ENCODE results near the gene EML6. TPM values are rescaled to one million over a fixed set of nuclear protein-coding genes. Genes with fewer than 3 reads are reported as not detected.

The EML6 gene
- total RNA-seq, 1 donor from 2014 or later = 1.3 TPM

DNA sequence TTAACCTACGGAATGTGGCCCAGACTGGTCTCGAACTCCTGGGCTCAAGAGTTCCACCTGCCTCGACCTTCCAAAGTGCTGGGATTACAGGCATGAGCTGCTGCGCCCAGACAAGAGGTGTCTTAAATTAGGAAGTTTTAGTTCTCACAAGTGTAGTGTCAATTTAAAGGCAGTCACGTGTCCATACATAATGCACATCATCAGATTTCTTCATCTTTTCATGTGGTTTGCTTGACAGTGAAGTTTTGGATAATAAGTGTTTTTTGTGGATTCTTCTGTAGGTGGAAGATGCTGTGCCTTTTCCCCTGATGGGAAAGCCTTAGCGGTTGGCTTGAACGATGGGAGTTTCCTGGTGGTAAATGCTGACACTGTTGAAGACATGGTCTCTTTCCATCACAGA is 179.3 kb downstream of the EML6 start:
- intact Hi-C loops (cut with micrococcal nuclease) = loop anchor here (5.0 kb wide), 2 partner anchors 40 to 330 kb away; partner anchors contain the start of genes CLHC1 and RPS27A

DNA sequence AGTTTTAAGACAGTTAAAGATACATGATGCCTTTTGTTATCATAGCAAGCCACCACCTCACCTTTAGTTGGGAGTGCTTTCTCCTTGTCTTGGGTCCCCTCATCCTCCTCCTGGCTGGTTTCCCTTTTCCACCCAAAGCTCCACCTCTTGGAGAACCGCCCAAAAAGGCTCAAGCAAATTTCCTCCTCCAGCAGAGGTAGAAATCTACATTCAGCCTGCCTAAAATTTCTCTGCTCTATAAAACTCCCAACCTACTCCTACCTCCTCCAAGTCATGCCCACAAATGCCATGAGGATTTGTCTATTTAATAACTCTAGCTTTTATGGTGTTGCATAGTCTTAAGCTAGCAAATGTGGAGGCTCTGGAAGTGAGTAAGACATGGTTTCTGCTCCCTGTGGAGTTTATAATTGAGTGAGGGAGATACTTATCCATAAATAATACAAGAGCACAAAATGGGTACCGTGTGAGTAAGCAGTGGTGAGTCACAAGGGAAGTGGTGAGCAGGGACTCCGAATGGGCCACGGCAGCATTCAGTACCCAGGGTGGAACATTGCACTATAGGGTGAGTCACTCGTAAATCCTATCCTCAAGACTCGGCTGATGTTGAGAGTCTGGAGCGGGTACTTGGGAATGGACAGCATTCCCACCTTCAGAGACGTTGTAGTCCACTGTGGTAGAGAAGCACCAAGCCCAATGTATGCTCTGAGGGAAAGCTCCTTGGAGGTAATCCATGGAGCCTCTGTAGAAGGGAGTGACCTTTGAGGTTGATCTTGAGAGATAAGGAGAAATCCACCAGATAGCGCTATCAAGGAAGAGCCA is 180.5 kb downstream of the EML6 start:
- intact Hi-C loops (cut with micrococcal nuclease) = loop anchor here (1.0 to 5.0 kb wide), 5 partner anchors 38 to 328 kb away; partner anchors contain the start of genes CLHC1, EML6, RPS27A and RTN4

DNA sequence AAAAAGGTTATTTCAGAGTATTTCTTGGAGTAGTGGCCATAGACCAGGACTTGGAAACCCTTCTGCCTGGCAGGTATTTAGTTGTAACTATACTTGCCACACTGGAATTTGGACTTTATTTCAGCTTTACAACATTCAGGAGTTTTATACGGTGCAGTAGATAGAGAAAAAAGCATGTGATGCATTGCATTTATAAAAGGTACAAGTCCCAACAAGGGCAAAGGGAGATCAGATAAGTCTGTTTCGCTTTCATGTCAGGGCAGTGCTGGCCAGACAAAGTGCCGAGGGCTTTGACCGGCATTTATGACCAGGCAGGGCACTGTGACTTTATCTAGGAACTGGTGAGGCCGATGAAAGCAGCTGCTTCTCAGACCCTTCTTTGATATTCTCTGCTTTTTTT is 181.4 kb downstream of the EML6 start:
- intact Hi-C loops (cut with micrococcal nuclease) = loop anchor here (1.0 to 5.0 kb wide), 5 partner anchors 37 to 327 kb away; partner anchors contain the start of genes CLHC1, EML6, RPS27A and RTN4

DNA sequence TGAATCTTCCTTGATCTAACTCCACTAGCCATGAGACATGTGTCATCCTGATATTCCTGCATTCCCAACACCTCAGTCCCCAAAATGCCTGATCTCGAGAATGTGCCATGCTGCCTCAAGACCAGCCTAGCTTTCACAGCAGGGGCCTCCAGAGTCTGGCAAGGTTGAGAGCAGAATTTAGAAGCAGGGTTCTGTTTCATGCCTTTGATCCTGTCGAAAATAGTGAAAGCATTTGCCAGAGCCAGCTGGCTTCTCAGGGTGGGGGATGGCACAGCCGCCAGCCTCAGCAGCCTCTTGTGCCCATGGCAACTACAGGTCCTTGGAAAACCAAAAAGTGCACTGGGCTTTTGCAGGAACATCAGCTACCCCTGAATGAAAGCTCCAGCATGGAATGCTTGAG is 183.3 kb downstream of the EML6 start:
- intact Hi-C loops (cut with micrococcal nuclease) = no loop called here

DNA sequence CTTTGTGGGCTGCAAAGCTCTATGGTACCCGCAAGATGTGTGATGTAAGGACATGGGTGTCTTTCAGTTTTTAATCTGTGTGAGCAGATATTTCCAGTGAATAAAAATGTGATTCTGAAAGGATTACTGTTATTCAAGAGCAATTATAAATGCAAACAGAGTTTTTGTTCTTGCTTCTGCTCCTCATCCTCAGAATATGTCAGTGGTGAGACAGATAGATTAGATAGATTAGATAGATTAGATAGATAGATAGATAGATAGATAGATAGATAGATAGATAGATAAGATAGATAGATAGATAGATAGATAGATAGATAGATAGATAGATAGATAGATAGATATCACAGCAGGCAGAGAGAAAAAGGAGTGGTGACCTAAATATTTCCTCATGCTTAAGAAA is 184.2 kb downstream of the EML6 start:
- intact Hi-C loops (cut with micrococcal nuclease) = no loop called here

DNA sequence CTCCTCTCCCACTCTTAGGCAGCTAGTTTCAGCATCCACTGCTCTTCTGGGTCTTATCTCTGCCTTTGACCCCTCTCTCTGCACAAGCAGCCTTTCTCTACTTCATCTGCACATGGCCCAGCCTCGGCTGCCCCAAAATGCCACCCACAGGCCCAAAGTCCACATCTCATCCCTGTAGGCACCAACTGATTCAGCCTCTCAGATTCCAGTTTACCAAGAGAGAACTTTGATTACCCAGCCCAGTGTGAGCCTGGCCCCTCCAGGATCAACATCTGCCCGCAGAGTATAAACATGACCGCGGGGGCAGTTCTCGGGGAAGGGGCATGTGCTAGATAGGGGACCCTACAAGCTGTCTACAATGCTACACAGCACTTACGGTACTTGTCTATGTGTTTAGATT is 185.1 kb downstream of the EML6 start:
- intact Hi-C loops (cut with micrococcal nuclease) = no loop called here

DNA sequence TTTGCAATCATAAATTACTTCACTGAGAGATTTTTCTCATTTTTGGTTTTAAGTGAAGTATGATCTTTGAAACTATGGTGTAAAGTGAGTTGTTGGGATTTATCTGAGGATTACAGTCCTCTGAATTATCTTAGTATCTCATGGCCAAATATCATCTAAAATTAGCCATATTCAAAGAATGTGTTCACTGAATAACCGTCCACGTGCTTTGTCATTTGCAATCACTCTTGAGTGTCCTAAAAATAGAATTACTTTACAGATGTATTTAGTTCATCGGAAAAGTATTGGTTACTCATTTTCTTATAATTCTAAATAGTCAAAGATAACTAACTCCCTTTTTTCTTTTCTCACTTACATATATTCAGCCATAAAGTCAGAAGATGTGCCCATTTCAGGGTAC is 185.5 kb downstream of the EML6 start:
- intact Hi-C loops (cut with micrococcal nuclease) = no loop called here

DNA sequence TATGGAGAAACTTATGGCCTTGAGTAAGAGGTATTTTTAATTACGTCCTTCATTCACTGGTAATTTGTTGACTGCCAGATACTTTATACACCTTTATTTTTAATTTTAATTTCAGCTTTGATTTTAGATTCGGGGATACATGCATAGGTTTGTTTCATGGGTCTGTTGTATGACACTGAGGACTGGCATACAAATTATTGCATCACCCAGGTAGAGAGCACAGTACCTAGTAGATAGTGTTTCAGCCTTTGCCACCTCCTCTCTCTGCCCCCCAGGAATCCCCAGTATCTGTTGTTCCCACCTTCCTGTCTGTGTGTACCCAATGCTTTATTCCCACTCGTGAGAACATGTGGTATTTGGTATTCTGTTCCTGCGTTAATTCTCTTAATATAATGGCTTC is 188.8 kb downstream of the EML6 start:
- intact Hi-C loops (cut with micrococcal nuclease) = no loop called here

DNA sequence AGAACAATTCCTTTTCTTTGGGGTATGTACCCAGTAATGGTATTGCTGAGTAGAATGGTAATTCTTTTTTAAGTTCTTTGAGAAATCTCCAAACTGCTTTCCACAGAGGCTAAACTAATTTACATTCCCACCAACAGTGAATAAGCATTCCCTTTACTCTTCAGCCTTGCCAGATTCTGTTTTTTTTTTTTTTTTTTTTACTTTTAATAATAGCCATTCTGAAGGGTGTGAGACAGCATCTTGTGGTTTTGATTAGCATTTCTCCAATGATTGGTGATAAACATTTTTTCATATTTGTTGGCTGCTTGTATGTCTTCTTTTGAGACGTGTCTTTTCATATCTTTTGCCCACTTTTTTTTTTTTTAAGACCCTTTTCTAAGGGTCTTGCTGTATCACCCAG is 189.4 kb downstream of the EML6 start:
- intact Hi-C loops (cut with micrococcal nuclease) = no loop called here

DNA sequence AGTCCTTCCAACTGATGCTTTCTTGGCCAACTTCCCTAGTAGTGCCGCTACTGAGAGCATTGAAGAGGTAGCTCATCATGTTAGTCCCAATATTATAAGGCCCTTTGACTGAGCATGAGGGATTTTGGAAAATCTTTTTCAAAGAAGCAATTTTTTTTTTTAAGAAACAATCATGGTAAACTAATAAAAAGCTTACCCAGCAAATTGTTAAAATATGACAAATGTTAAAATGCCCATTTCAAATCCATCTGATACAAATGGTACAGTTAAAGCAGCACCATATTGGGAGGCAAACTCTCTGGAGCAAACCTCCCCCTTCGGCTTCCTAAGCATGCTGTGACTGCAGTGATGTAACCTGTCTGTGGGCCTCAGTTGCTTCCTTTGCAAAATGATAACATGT is 191.2 kb downstream of the EML6 start:
- intact Hi-C loops (cut with micrococcal nuclease) = no loop called here

DNA sequence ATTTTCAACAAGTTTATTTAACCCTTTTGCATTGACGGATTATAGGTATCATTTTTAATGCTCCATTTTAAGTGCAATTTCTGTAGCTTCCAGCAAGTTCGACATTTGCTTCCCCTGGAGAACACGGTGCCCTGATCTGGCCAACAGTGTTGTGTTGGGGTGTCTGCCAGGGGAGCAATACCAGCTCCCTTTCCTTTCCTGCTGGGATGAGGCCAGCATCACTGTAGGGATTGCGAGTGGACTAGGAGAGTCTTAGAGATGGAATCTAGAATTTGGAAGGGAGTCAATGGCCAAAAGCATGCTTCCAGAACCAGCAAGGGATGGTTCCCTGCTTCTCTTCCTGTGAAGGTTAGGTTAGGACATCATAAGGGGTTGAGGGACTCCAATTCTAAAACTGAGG is 191.6 kb downstream of the EML6 start:
- intact Hi-C loops (cut with micrococcal nuclease) = no loop called here

DNA sequence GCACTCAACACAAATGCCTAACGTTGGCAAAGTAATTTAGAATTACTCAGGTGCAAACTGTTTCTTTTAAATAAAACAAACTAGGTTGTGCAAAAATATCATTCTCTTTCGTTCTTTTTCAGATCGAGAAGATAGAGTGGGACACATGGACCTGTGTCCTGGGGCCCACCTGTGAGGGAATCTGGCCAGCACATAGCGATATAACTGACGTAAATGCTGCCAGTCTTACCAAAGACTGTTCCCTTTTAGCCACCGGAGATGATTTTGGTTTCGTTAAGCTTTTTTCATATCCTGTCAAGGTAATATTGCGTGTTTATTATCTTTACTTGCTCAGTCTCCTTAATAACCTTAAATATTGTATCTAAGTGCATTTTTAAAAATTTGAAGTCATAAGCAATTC is 193.2 kb downstream of the EML6 start:
- intact Hi-C loops (cut with micrococcal nuclease) = no loop called here

DNA sequence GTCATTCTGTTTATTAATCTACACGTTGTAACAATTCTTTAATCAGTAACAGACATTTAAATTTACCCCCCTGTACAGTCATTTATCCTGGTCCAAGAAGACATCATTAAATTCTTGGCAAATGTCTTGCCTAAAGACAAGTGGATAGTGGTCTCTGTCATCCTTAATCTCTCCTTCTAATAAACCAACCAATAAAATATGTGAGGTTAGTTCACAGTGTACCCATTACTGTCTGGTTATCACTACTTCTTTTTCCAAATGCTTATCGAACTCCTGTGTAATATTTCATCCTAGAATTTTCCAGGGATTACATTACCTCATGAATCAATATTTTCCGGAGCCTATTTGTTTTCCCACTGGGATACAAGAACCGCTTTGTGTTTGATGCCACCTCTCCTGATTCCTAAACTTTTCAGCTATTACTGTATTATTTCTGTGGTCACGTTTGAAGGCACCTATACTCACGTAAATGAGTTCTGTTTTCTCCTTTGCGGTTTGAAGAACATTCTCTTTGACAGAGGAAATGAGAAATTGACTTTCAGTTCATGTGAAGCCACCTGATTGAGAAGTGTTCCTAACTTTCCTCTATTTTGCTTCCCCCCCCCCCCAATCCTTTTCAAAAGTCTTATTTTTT is 195.3 kb downstream of the EML6 start:
- intact Hi-C loops (cut with micrococcal nuclease) = no loop called here

DNA sequence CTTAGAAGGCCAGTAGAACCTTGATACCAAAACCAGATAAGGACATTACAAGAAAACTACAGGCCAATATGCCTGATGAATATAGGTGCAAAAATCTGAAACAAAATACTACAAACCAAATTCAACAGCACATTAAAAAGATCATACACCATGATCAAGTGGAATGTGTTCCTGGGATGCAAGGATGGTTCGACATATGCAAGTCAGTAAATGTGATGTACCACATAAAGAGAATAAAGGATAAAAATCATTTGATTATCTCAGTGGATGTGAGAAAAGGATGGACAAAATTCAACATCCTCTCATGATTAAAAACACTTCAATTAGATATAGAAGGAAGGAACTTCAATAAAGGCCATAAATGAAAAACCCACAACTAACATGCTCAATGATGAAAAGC is 197.2 kb downstream of the EML6 start:
- intact Hi-C loops (cut with micrococcal nuclease) = no loop called here

DNA sequence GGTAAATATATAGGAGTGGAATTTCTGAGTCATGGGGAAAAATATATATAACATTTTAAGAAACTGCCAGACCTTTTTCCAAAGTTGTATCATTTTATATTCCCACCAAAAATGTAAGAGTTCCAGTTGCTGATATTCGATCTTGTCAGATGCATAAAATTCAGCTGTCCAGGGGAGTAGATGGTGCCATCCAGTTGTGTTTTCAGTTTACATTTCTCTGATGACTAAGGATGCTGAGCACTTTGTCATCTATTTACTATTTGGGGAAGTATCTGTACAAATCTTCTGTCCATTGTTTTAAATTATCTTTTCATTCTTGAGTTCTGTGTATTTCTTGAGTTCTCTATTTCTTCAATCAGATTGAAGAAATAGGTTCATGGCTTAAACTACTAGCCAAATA is 200.7 kb downstream of the EML6 start:
- intact Hi-C loops (cut with micrococcal nuclease) = no loop called here

DNA sequence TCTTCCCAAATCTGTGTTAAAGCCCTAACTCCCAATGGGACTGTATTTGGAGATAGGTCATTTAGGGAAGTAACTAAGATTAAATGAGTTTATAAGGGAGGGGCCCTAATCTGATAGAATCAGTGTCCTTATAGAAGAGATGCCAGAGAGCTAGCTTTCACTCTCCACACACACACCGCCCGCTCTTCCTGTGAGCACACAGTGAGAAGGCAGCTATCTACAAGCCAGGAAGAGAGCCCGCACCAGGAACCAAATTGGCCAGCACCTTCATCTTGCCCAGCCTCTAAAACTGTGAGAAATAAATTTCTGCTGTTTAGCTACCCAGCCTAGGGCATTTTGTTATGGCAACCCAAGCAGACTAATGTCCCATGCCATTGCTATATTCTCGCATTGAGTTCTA is 201.6 kb downstream of the EML6 start:
- intact Hi-C loops (cut with micrococcal nuclease) = no loop called here

DNA sequence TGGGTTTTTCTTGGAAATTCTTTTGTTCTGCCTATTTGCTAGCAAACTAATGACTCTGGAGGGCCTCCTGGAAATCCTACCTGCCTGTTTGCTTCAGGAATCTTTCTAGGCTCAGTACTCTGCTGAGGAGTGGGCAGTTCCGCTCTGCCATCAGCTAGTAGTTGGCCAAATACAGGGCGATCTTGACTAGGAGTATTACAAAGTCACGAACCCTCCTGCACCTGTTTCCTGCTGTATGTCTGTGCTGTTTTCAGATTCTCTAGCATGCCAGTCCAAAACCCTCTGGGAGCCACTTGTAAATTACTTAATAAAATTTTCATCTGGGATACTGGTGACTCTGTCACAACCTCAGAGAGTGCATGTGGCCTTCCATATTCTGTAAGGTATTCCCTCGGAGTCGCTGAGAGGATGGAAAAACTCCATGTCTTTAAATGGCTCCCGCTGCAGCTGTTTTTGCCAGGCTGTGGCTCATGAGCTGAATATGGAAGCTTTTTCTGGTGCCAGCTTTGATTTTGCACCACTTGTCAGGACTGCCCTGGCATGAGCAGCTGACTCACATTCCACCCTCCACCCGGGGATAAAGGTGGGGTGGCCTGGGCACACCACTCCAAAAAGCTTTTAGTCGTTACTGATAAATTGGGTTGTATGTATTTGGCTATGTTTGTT is 203.8 kb downstream of the EML6 start:
- intact Hi-C loops (cut with micrococcal nuclease) = no loop called here

DNA sequence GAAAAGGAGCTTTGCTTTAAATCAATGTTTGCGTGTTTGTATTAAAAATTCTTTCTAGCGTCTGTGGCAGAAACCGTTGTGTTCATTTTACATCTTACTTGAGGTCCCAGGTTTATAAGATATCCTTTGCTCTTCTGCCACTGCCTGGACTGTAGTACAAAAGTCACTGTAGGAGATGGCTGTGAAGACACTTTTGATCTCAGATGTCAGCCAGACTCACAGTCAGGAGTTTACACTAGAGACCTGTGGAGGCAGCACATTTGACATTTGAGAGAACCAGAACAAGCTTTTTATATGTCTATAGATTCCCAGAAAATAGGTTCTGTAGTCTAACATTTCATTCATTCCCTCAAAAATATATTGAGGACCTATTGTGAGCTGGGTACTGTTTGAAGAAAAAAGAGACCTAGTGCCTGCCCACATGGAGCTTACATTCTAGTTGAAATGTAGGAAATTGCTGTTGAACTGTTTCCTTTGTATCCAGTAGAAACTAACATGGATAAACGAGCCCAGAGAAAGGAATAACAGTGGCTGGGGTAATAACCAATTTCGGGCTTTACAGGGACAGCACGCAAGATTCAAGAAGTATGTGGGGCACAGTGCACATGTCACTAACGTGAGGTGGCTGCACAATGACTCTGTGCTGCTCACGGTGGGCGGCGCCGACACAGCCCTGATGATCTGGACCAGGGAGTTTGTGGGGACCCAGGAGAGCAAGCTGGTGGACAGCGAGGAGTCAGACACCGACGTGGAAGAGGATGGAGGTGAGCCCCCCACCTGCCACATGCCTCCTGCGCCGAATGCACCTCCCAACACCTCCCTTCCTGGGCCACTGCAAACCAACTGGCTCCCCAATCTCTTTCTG is 204.5 kb downstream of the EML6 start:
- intact Hi-C loops (cut with micrococcal nuclease) = no loop called here

DNA sequence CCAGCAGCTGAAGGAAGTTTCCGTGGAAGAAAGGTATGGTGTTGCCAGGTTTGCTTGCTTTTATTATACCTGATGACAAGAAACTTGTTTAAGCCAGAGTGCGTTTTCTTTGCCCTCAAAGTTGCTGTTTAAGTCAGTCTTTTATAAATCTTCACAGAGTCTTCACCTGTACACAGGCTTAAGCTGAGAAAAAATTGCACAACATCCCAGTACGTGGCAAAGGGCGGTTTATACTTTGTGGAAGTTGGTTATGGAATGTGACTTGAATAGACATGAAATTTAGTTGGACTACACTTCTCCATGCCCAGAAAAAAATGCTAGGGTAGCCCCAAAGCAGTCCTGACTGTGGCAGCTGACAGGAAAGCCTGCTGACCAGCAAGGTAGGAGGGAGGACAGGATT is 205.3 kb downstream of the EML6 start:
- intact Hi-C loops (cut with micrococcal nuclease) = no loop called here

DNA sequence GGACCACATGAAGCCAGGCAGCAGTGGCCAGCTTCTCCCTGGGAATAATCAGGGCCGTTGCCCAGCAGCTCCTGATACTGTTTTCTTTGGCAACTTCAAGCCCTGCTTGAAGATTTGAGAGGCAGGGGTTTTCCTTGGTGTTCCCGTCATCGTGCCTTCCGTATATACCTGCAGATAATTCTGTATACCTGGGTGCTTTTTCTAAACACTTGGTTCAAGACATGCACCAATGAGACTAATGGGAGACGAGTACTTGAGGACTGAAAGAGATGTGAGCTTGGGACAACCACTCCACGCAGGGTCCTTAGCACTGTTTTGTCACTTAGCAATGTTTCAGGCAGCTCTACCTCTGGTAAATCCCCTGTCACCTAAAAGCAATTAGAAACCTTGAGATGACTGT is 208.0 kb downstream of the EML6 start:
- intact Hi-C loops (cut with micrococcal nuclease) = no loop called here

DNA sequence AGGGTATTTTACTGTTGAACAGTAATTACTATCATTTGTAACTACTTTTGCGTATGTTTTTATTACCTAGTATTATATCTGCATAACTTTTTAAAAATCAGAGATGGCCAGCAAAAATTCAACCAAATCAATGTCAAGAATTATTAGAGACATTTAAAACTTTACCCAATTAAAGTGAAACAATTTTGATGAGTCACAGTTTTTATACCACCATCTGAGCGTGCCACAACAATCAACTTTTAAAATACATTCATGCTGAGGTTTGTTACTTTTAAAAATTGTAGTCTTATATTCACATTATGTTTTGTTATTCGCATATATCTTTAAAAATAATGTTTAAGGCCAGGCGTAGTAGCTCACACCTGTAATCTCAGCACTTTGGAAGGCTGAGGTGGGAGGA is 211.9 kb downstream of the EML6 start:
- intact Hi-C loops (cut with micrococcal nuclease) = no loop called here

Measured in T-helper 1 cell treated with Interleukin-12 subunit alpha and Interleukin-12 subunit beta and Interleukin-4 antibody, amounts not matched to agents 30 ng/mL and 1 ng/mL, for 36 hours (primary cell).